ENCODE data around the gene MRPL9.
A peak's percentile ranks its signal among the peaks of the same experiment; 100 is the strongest.

MRPL9 gene

GRCh38 chr1:151720125-151720524 lies 43.2 kb downstream of the MRPL9 start:
- no peak overlapping the region for H3K27ac ChIP-seq (ENCODE audit: low read depth, low read length)

GRCh38 chr1:151718666-151719065 lies 44.6 kb downstream of the MRPL9 start:
- Histone ChIP-seq H2BK120ac (ENCODE audit: low read depth, low read length) (no peak overlapping the region), H2BK15ac (replicated peaks; ENCODE audit: low read depth) (no peak overlapping the region), H3K79me2 (ENCODE audit: control insufficient read depth, insufficient read depth, low read length) (no peaks in the 10 kb centered on the region), H3K4me2 (ENCODE audit: low read length) (no peak overlapping the region), H2AK5ac (ENCODE audit: low read length) (no peak overlapping the region), H3K4ac (ENCODE audit: low read depth, low read length) (no peak overlapping the region), H3K4me3 (ENCODE audit: low read length) (no peak overlapping the region), H3K4me1 (ENCODE audit: control insufficient read depth, low read depth, low read length) (peaks cover 2% of the 10 kb centered on the region), H3K27ac (ENCODE audit: low read depth, low read length) (no peak overlapping the region), H3K27me3 (ENCODE audit: insufficient read depth, low read length, poor library complexity) (peaks cover 16% of the 10 kb centered on the region), H3K56ac (ENCODE audit: low read length) (no peak overlapping the region), H3K79me1 (ENCODE audit: low read length) (no peaks in the 10 kb centered on the region), H2BK5ac (ENCODE audit: low read length) (no peak overlapping the region), H4K5ac (ENCODE audit: low read length) (no peak overlapping the region), H4K8ac (ENCODE audit: low read depth, low read length) (no peak overlapping the region), H3K9ac (ENCODE audit: low read length) (no peak overlapping the region), H3K23ac (ENCODE audit: low read length) (no peak overlapping the region), H3K36me3 (ENCODE audit: control insufficient read depth, insufficient read depth, low read length) (no peaks in the 10 kb centered on the region), H3K18ac (ENCODE audit: low read length) (no peak overlapping the region)
- DNase-seq, result no peak
- WGBS (ENCODE audit: extremely low coverage, insufficient coverage, low lambda C conversion rate), result no CpG with 5 or more reads among the region's 4 CpGs

More at GRCh38 chr1:151720125-151720524, 43.2 kb downstream of the MRPL9 start:
- Histone ChIP-seq H3K79me1 (ENCODE audit: low read length) (no peaks in the 10 kb centered on the region), H4K5ac (ENCODE audit: low read length) (no peak overlapping the region), H2AK5ac (ENCODE audit: low read length) (no peak overlapping the region), H3K27me3 (ENCODE audit: insufficient read depth, low read length, poor library complexity) (peaks cover 16% of the 10 kb centered on the region), H2BK5ac (ENCODE audit: low read length) (no peak overlapping the region), H3K79me2 (ENCODE audit: control insufficient read depth, insufficient read depth, low read length) (no peaks in the 10 kb centered on the region), H3K4me3 (ENCODE audit: low read length) (no peak overlapping the region), H3K23ac (ENCODE audit: low read length) (no peak overlapping the region), H2BK15ac (replicated peaks; ENCODE audit: low read depth) (no peak overlapping the region), H3K4me1 (ENCODE audit: control insufficient read depth, low read depth, low read length) (peaks cover 2% of the 10 kb centered on the region), H3K4me2 (ENCODE audit: low read length) (no peak overlapping the region), H4K8ac (ENCODE audit: low read depth, low read length) (no peak overlapping the region), H3K36me3 (ENCODE audit: control insufficient read depth, insufficient read depth, low read length) (no peaks in the 10 kb centered on the region), H2BK120ac (ENCODE audit: low read depth, low read length) (no peak overlapping the region), H3K9ac (ENCODE audit: low read length) (no peak overlapping the region), H3K18ac (ENCODE audit: low read length) (no peak overlapping the region), H3K56ac (ENCODE audit: low read length) (no peak overlapping the region), H3K4ac (ENCODE audit: low read depth, low read length) (no peak overlapping the region)
- DNase-seq, result no peak
- no CpG with 5 or more reads among the region's 1 CpG for whole genome bisulfite sequencing (ENCODE audit: extremely low coverage, insufficient coverage, low lambda C conversion rate)

- Histone ChIP-seq H3K4me2 (ENCODE audit: low read length) (no peak overlapping the region), H3K36me3 (ENCODE audit: control insufficient read depth, insufficient read depth, low read length) (no peaks in the 10 kb centered on the region), H2AK5ac (ENCODE audit: low read length) (no peak overlapping the region), H3K23ac (ENCODE audit: low read length) (no peak overlapping the region), H3K4me1 (ENCODE audit: control insufficient read depth, low read depth, low read length) (peaks cover 2% of the 10 kb centered on the region), H3K27ac (ENCODE audit: low read depth, low read length) (no peak overlapping the region), H3K9ac (ENCODE audit: low read length) (no peak overlapping the region), H3K56ac (ENCODE audit: low read length) (no peak overlapping the region), H2BK5ac (ENCODE audit: low read length) (no peak overlapping the region), H3K79me1 (ENCODE audit: low read length) (no peaks in the 10 kb centered on the region), H3K79me2 (ENCODE audit: control insufficient read depth, insufficient read depth, low read length) (no peaks in the 10 kb centered on the region), H3K27me3 (ENCODE audit: insufficient read depth, low read length, poor library complexity) (peaks cover 16% of the 10 kb centered on the region), H4K5ac (ENCODE audit: low read length) (no peak overlapping the region), H2BK120ac (ENCODE audit: low read depth, low read length) (no peak overlapping the region), H3K4me3 (ENCODE audit: low read length) (no peak overlapping the region), H4K8ac (ENCODE audit: low read depth, low read length) (no peak overlapping the region), H2BK15ac (replicated peaks; ENCODE audit: low read depth) (no peak overlapping the region), H3K4ac (ENCODE audit: low read depth, low read length) (no peak overlapping the region), H3K18ac (ENCODE audit: low read length) (no peak overlapping the region)
- DNase-seq, result no peak
- no CpG with 5 or more reads among the region's 4 CpGs for WGBS (ENCODE audit: extremely low coverage, insufficient coverage, low lambda C conversion rate)
Measured at GRCh38 chr1:151718011-151718431, 45.3 kb downstream of the MRPL9 start.

- Histone ChIP-seq H2AK5ac (ENCODE audit: low read length) (no peak within 1 kb of the TSS), H3K4me2 (ENCODE audit: low read length) (peak within 1 kb of the TSS; percentile 47), H3K79me2 (ENCODE audit: control insufficient read depth, insufficient read depth, low read length) (no peaks in the 10 kb centered on the region), H3K4me3 (ENCODE audit: low read length) (no peak within 1 kb of the TSS), H3K23ac (ENCODE audit: low read length) (no peak within 1 kb of the TSS), H3K4me1 (ENCODE audit: control insufficient read depth, low read depth, low read length) (peaks cover 2% of the 10 kb centered on the region), H4K5ac (ENCODE audit: low read length) (no peak within 1 kb of the TSS), H3K27ac (ENCODE audit: low read depth, low read length) (no peak within 1 kb of the TSS), H2BK15ac (replicated peaks; ENCODE audit: low read depth) (no peak within 1 kb of the TSS), H2BK120ac (ENCODE audit: low read depth, low read length) (no peak within 1 kb of the TSS), H2BK5ac (ENCODE audit: low read length) (no peak within 1 kb of the TSS), H3K27me3 (ENCODE audit: insufficient read depth, low read length, poor library complexity) (peaks cover 8% of the 10 kb centered on the region), H3K9ac (ENCODE audit: low read length) (no peak within 1 kb of the TSS), H3K4ac (ENCODE audit: low read depth, low read length) (no peak within 1 kb of the TSS), H4K8ac (ENCODE audit: low read depth, low read length) (no peak within 1 kb of the TSS), H3K56ac (ENCODE audit: low read length) (no peak within 1 kb of the TSS), H3K18ac (ENCODE audit: low read length) (no peak within 1 kb of the TSS), H3K36me3 (ENCODE audit: control insufficient read depth, insufficient read depth, low read length) (no peaks in the 10 kb centered on the region), H3K79me1 (ENCODE audit: low read length) (no peaks in the 10 kb centered on the region)
- no CpG with 5 or more reads among the region's 27 CpGs for WGBS (ENCODE audit: extremely low coverage, insufficient coverage, low lambda C conversion rate)
- DNase-seq, result peak; percentile 85
Measured at GRCh38 chr1:151716771-151717631, 46.3 kb downstream of the MRPL9 start, which contains the start of gene CELF3. Gene CELF3, minus strand, starts transcription at chr1:151716803. Its CDS starts 783 bp downstream, at chr1:151716020.

- no peak overlapping the region for H3K4ac ChIP-seq (ENCODE audit: low read depth, low read length)
- H3K23ac ChIP-seq (ENCODE audit: low read length), result no peak overlapping the region
- no peaks in the 10 kb centered on the region for H3K79me1 ChIP-seq (ENCODE audit: low read length)
- no peak overlapping the region for H2BK15ac ChIP-seq (replicated peaks; ENCODE audit: low read depth)
- no peaks in the 10 kb centered on the region for H3K36me3 ChIP-seq (ENCODE audit: control insufficient read depth, insufficient read depth, low read length)
- H3K56ac ChIP-seq (ENCODE audit: low read length), result no peak overlapping the region
- H2BK120ac ChIP-seq (ENCODE audit: low read depth, low read length), result no peak overlapping the region
- no peak overlapping the region for H3K18ac ChIP-seq (ENCODE audit: low read length)
- peak overlapping the region; percentile 47 for H3K4me2 ChIP-seq (ENCODE audit: low read length)
- no peak overlapping the region for H3K9ac ChIP-seq (ENCODE audit: low read length)
- H4K5ac ChIP-seq (ENCODE audit: low read length), result no peak overlapping the region
- peaks cover 2% of the 10 kb centered on the region for H3K27me3 ChIP-seq (ENCODE audit: insufficient read depth, low read length, poor library complexity)
- H2AK5ac ChIP-seq (ENCODE audit: low read length), result no peak overlapping the region
- H3K4me1 ChIP-seq (ENCODE audit: control insufficient read depth, low read depth, low read length), result peaks cover 2% of the 10 kb centered on the region
- H3K27ac ChIP-seq (ENCODE audit: low read depth, low read length), result no peak overlapping the region
- H2BK5ac ChIP-seq (ENCODE audit: low read length), result no peak overlapping the region
- H4K8ac ChIP-seq (ENCODE audit: low read depth, low read length), result no peak overlapping the region
- no peak for DNase-seq
- H3K79me2 ChIP-seq (ENCODE audit: control insufficient read depth, insufficient read depth, low read length), result no peaks in the 10 kb centered on the region
- no peak overlapping the region for H3K4me3 ChIP-seq (ENCODE audit: low read length)
- no CpG with 5 or more reads among the region's 11 CpGs for WGBS (ENCODE audit: extremely low coverage, insufficient coverage, low lambda C conversion rate)
Measured at GRCh38 chr1:151716405-151716762, 46.9 kb downstream of the MRPL9 start.
